Mesendoderm (in vitro differentiated cells): ENCODE data around the gene ANAPC16.
"Not testable (repeated sequence)": the region's sequence is repeated elsewhere in the genome, so short reads cannot be mapped to it uniquely, and the experiment has no call there.

Experiments used
- DNase-seq: peaks from one replicate; pipeline ENCODE4 v3.0.0; 2013
- H2AK5ac ChIP-seq: 2 replicates; pipeline ENCODE4 v1.6.1; 2013; ENCODE audit warnings: low read length, inconsistent platforms
- H2BK120ac ChIP-seq: 2 replicates; pipeline ENCODE4 v1.6.1; 2013; ENCODE audit warnings: low read depth, mild to moderate bottlenecking, low read length, moderate library complexity, mixed read lengths
- H2BK15ac ChIP-seq: replicated peaks from 2 replicates; pipeline ENCODE4 v1.6.1; 2013; ENCODE audit warnings: low read depth, mild to moderate bottlenecking, moderate library complexity
- H2BK5ac ChIP-seq: 2 replicates; pipeline ENCODE4 v1.6.1; 2013; ENCODE audit warnings: low read length, inconsistent platforms
- H3K18ac ChIP-seq: 2 replicates; pipeline ENCODE4 v1.6.1; 2013; ENCODE audit warnings: mild to moderate bottlenecking, low read length, mixed read lengths
- H3K23ac ChIP-seq: one replicate; pipeline ENCODE4 v1.6.1; 2013; ENCODE audit warnings: low read length
- H3K27ac ChIP-seq: 2 replicates; pipeline ENCODE4 v1.5.1; 2013; ENCODE audit warnings: low read depth, mild to moderate bottlenecking, inconsistent platforms, low read length, moderate library complexity
- H3K27me3 ChIP-seq: 2 replicates; pipeline ENCODE4 v1.6.1; 2013; ENCODE audit warnings: low read length, control low read depth, mild to moderate bottlenecking, inconsistent platforms; ENCODE audit not compliant: insufficient read depth, poor library complexity
- H3K36me3 ChIP-seq: 2 replicates; pipeline ENCODE4 v1.6.1; 2013; ENCODE audit warnings: low read length, inconsistent platforms; ENCODE audit not compliant: control insufficient read depth, insufficient read depth
- H3K4ac ChIP-seq: one replicate; pipeline ENCODE4 v1.6.1; 2013; ENCODE audit warnings: low read depth, mild to moderate bottlenecking, low read length, moderate library complexity
- H3K4me1 ChIP-seq: 2 replicates; pipeline ENCODE4 v1.6.1; 2013; ENCODE audit warnings: low read depth, low read length, inconsistent platforms; ENCODE audit not compliant: control insufficient read depth
- H3K4me2 ChIP-seq: 2 replicates; pipeline ENCODE4 v1.6.1; 2013; ENCODE audit warnings: low read length
- H3K4me3 ChIP-seq: 2 replicates; pipeline ENCODE4 v1.5.1; 2013; ENCODE audit warnings: mild to moderate bottlenecking, low read length
- H3K56ac ChIP-seq: one replicate; pipeline ENCODE4 v1.6.1; 2013; ENCODE audit warnings: low read length
- H3K79me1 ChIP-seq: 2 replicates; pipeline ENCODE4 v1.6.1; 2013; ENCODE audit warnings: low read length, inconsistent platforms
- H3K79me2 ChIP-seq: 2 replicates; pipeline ENCODE4 v1.6.1; 2013; ENCODE audit warnings: mild to moderate bottlenecking, low read length; ENCODE audit not compliant: control insufficient read depth, insufficient read depth
- H3K9ac ChIP-seq: 2 replicates; pipeline ENCODE4 v1.6.1; 2013; ENCODE audit warnings: low read length, inconsistent platforms
- H4K5ac ChIP-seq: one replicate; pipeline ENCODE4 v1.6.1; 2013; ENCODE audit warnings: low read length
- H4K8ac ChIP-seq: one replicate; pipeline ENCODE4 v1.6.1; 2013; ENCODE audit warnings: low read depth, mild to moderate bottlenecking, control low read depth, low read length, moderate library complexity
- WGBS: extraction: QIAGEN DNeasy Blood & Tissue Kit; methylation state at CpG from one replicate; pipeline ENCODE4 v1.1.7; 2013; ENCODE audit warnings: low lambda C conversion rate, missing lambda C conversion rate; ENCODE audit not compliant: insufficient coverage; ENCODE audit errors: extremely low coverage; 5-methylcytosine and 5-hydroxymethylcytosine counted together

Gene ANAPC16

DNA sequence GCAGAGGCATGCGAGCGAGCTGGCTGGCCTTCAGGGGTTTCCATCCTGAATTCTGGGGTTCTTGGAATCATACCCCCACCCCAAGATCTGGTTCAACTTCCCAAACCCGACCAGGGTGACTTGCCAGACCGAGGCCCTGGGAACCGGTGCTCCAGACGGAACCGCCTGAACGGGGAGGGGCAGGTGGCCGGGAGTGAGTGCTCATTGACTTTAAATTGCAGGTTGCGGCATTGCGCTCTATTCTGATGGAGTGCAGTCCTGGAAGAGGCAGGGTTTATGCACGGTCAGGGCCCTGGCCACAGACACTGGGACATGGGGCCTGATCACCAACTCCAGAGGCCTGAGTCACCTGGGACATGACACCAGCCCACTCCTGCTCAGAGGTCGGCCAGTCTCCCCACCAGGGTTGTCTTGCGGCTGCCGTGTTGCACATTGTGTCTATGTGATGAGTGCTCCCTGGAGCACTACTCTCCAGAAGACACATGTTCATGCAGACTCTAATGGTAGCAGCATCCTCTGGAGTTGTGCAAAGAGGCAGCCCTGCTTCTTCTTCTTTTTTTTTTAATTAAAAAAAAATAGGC is 52.1 kb downstream of the ANAPC16 start:
- Histone ChIP-seq H3K18ac (peak overlapping the region; percentile 52), H3K79me1 (no peaks in the 10 kb centered on the region), H3K23ac (no peak overlapping the region), H2BK5ac (no peak overlapping the region), H3K4me2 (no peak overlapping the region), H2AK5ac (no peak overlapping the region), H3K4me3 (no peak overlapping the region), H2BK120ac (no peak overlapping the region), H3K79me2 (no peaks in the 10 kb centered on the region), H3K4ac (no peak overlapping the region), H3K36me3 (no peaks in the 10 kb centered on the region), H3K27me3 (no peaks in the 10 kb centered on the region), H2BK15ac (no peak overlapping the region), H3K27ac (peak overlapping the region; percentile 26), H3K4me1 (peaks cover 4% of the 10 kb centered on the region), H4K5ac (no peak overlapping the region), H4K8ac (no peak overlapping the region), H3K56ac (peak overlapping the region; percentile 44), H3K9ac (no peak overlapping the region)
- DNase-seq = no peak
- WGBS = no CpG with 5 or more reads among the region's 15 CpGs

DNA sequence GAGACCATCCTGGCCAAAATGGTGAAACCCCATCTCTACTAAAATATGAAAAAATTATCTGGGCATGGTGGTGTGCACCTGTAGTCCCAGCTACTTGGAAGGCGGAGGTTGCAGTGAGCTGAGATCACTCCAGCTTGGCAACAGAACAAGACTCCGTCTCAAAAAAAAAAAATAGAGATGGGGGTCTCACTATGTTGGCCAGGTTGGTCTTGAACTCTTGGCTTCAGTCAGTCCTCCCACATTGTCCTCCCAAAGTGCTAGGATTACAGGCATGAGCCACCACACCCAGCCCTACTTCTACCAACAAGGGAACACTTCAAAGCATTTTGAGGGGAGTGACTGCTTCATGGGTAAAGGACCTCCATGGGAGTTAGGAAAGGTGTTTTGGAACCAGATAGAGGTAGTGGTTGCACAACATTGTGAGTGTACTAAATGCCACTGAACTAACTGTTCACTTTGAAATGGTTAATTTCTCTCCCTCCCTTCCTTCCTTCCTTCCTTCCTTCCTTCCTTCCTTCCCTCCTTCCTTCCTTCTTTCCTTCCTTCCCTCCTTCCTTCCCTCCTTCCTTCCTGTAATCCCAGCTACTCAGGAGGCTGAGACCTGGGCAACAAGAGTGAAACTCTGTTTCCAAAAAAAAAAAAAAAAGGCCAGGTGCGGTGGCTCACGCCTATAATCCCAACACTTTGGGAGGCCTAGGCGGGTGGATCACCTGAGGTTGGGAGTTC is 52.8 kb downstream of the ANAPC16 start:
- H3K36me3 ChIP-seq, H3K18ac ChIP-seq, H3K4me3 ChIP-seq, H3K4me1 ChIP-seq, H3K27me3 ChIP-seq, H2AK5ac ChIP-seq, DNase-seq, H3K27ac ChIP-seq, H3K79me2 ChIP-seq, H2BK5ac ChIP-seq, H3K4ac ChIP-seq, H4K5ac ChIP-seq, H2BK15ac ChIP-seq, H3K79me1 ChIP-seq, H3K9ac ChIP-seq, H3K23ac ChIP-seq, H3K4me2 ChIP-seq, H4K8ac ChIP-seq, H2BK120ac ChIP-seq, H3K56ac ChIP-seq: not testable (repeated sequence)
- WGBS = no CpG with 5 or more reads among the region's 5 CpGs

DNA sequence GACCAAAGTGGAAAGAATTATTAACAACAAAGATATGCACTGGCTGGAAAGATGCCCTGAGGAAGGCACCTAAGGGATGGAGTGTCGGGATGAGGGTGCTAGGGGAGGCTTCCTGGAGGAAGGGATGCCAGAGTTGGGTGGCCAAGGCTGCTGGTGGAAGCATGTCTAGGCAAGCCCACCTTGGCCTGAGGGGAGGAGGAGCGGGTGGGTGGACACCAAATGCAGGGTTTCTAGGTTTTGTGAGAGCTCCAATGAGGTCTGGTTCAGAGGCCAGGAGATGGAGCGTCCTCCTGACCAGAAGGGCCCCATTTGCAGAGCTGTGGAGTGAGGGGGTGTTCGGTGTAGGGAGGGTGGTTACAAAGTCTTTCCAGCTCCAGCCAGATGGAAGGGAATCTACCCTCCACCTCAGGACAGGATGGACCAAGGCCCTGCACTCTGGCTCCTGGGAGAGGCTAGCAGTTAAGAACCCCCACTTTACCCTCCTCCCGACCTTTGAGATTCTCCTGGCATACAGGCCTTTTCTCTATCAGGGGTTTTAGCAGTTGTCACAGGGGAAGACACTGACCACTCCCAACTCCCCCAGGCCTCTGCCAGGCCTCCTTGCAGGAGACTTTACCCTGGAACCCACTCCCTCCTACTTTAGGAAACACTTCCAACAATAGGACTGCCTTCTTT is 54.9 kb downstream of the ANAPC16 start:
- WGBS = no CpG with 5 or more reads among the region's 5 CpGs
- Histone ChIP-seq H3K23ac (no peak overlapping the region), H3K27me3 (no peaks in the 10 kb centered on the region), H2BK120ac (no peak overlapping the region), H3K18ac (peak overlapping the region; percentile 51), H2BK15ac (peak overlapping the region; percentile 76), H3K4me3 (no peak overlapping the region), H3K56ac (no peak overlapping the region), H3K27ac (no peak overlapping the region), H2AK5ac (peak overlapping the region; percentile 66), H3K4me1 (peaks cover 4% of the 10 kb centered on the region), H2BK5ac (no peak overlapping the region), H3K4ac (no peak overlapping the region), H4K5ac (no peak overlapping the region), H3K79me1 (peaks cover 5% of the 10 kb centered on the region), H3K36me3 (no peaks in the 10 kb centered on the region), H3K4me2 (no peak overlapping the region), H4K8ac (no peak overlapping the region), H3K9ac (no peak overlapping the region), H3K79me2 (peaks cover 10% of the 10 kb centered on the region)
- no peak for DNase-seq

DNA sequence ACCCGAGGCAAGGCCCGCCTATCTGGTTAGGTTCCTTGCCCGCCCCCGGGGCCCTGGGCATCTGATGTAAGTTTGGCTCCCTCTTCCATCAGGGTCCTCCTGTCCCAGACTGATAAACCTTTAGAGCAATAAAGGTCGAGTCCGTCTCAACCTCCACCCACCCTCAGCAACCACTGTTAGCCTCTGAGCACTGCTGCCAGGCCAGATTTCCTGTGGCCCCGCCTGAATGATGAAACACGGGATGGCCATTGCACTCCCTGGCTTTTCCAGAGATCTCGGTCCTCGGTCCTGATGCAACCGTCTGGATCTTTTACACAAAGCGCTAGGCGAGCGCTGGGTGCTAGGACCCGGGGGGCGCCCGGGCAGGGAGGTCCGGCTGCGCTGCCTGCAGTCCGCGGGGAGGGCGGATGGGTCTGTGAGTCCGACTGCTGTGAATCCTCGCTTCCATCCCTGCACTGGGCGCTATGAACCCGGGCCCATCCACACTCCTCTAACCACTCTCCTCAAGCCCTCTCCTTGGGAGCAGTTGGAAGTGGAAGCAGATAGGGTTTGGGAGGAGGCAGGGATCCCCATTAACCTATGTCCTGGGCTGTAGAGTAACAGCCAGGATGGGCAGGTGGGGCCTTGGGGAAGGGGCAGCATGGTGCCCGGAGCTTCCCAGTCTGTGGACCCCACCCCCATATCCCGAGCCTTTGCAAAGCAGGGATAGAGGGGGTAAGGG is 57.0 kb downstream of the ANAPC16 start:
- Histone ChIP-seq H2BK15ac (no peak overlapping the region), H2AK5ac (no peak overlapping the region), H3K27me3 (no peaks in the 10 kb centered on the region), H3K36me3 (no peaks in the 10 kb centered on the region), H2BK120ac (peak overlapping the region; percentile 30), H2BK5ac (peak overlapping the region; percentile 69), H3K4me1 (peaks cover 1% of the 10 kb centered on the region), H3K4ac (peak overlapping the region; percentile 66), H3K4me3 (peak overlapping the region; percentile 27), H4K5ac (no peak overlapping the region), H3K79me2 (peaks cover 10% of the 10 kb centered on the region), H3K4me2 (peak overlapping the region; percentile 67), H4K8ac (no peak overlapping the region), H3K9ac (peak overlapping the region; percentile 74), H3K18ac (peak overlapping the region; percentile 8), H3K56ac (peak overlapping the region; percentile 87), H3K23ac (peak overlapping the region; percentile 72), H3K27ac (peak overlapping the region; percentile 90), H3K79me1 (peaks cover 5% of the 10 kb centered on the region)
- no CpG with 5 or more reads among the region's 28 CpGs for WGBS
- peak; percentile 99 for DNase-seq

DNA sequence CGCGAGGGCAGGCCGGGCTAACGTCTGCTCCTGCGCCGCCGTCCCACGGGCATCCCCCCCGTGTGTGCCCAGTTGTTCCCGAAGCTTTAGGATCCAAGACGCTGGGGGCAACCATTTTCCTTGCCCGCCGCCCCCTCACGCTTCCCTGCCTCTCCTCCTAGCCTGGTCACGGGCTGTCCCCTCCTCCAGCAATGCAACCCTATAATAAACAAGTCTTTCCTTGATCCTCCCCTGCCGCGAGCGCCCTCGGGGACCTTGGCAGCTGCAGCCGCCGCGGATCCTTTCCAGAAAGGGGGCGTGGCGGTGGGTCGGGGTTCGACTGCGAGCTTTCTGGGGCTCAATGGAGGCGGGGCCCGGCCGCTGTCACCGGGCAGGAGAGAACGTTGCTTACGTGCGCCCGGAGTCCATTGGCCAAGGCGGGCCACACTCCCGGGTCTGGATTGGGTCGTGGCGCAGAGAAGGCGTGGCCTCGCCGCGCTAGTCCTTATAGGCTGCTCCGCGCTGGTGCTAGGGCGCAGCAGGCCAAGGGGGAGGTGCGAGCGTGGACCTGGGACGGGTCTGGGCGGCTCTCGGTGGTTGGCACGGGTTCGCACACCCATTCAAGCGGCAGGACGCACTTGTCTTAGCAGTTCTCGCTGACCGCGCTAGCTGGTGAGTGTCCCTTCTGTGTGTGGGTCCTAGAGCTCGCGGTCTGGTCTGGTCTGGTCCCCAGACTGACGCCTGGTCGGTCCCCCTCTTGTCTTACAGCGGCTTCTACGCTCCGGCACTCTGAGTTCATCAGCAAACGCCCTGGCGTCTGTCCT is 57.8 kb downstream of the ANAPC16 start, which contains the start of gene DDIT4:
TSS of gene DDIT4 (plus strand) at position 515 of the 803 bp plus-strand sequence. CDS start 293 bp downstream, outside the sequence.
- no peak within 1 kb of the TSS for H4K5ac ChIP-seq
- peak within 1 kb of the TSS; percentile 30 for H2BK120ac ChIP-seq
- peak within 1 kb of the TSS; percentile 69 for H2BK5ac ChIP-seq
- H2AK5ac ChIP-seq = no peak within 1 kb of the TSS
- H3K4me1 ChIP-seq = peaks cover 1% of the 10 kb centered on the region
- peak within 1 kb of the TSS; percentile 97 for H3K4me2 ChIP-seq
- peak; percentile 99 for DNase-seq
- no peak within 1 kb of the TSS for H2BK15ac ChIP-seq
- peak within 1 kb of the TSS; percentile 95 for H3K9ac ChIP-seq
- H3K79me1 ChIP-seq = peaks cover 5% of the 10 kb centered on the region
- no CpG with 5 or more reads among the region's 67 CpGs for WGBS
- no peaks in the 10 kb centered on the region for H3K27me3 ChIP-seq
- H3K36me3 ChIP-seq = no peaks in the 10 kb centered on the region
- peak within 1 kb of the TSS; percentile 8 for H3K18ac ChIP-seq
- H3K4me3 ChIP-seq = peak within 1 kb of the TSS; percentile 81
- peak within 1 kb of the TSS; percentile 81 for H3K23ac ChIP-seq
- peak within 1 kb of the TSS; percentile 93 for H3K56ac ChIP-seq
- peaks cover 10% of the 10 kb centered on the region for H3K79me2 ChIP-seq
- H3K27ac ChIP-seq = peak within 1 kb of the TSS; percentile 90
- no peak within 1 kb of the TSS for H4K8ac ChIP-seq
- peak within 1 kb of the TSS; percentile 66 for H3K4ac ChIP-seq
